Keratinocyte (primary cell): ENCODE data around the gene SLC12A8. TPM values are rescaled to one million over a fixed set of nuclear protein-coding genes. Genes with fewer than 3 reads are reported as not detected.

Source experiments
- DNase-seq: peaks from one replicate; pipeline ENCODE4 v3.0.0-alpha.2; 2011; ENCODE audit warnings: low read depth, missing footprints, low spot score
- FAIRE-seq: peaks from 2 replicates; lab custom pipeline; 2011; peaks lifted over from hg19 to GRCh38; lab: Jason Lieb, UNC
- H2AFZ ChIP-seq: 2 replicates; pipeline ENCODE4 v1.6.0; 2012; ENCODE audit warnings: low read length, control low read depth, inconsistent platforms; ENCODE audit not compliant: control insufficient read depth
- H3K27ac ChIP-seq: 2 replicates; pipeline ENCODE4 v1.5.1; 2011; ENCODE audit warnings: low read length; ENCODE audit not compliant: control insufficient read depth, insufficient read depth
- H3K27me3 ChIP-seq: 3 replicates; pipeline ENCODE4 v1.6.0; 2011; ENCODE audit warnings: low read length; ENCODE audit not compliant: control insufficient read depth, insufficient read depth; ENCODE audit errors: extremely low read depth
- H3K36me3 ChIP-seq, 2 experiments: 2 replicates in 1 of 2; 3 replicates in 1 of 2; pipeline ENCODE4 v1.5.1; 2011; ENCODE audit warnings: low read length in 2 of 2, mild to moderate bottlenecking in 1 of 2; ENCODE audit not compliant: control insufficient read depth in 2 of 2, insufficient read depth in 2 of 2; ENCODE audit errors: extremely low read depth in 1 of 2
- H3K4me1 ChIP-seq: 3 replicates; pipeline ENCODE4 v1.5.1; 2011; ENCODE audit warnings: low read length; ENCODE audit not compliant: control insufficient read depth, insufficient read depth; ENCODE audit errors: extremely low read depth
- H3K4me2 ChIP-seq: 3 replicates; pipeline ENCODE4 v1.6.0; 2011; ENCODE audit warnings: low read depth, low read length; ENCODE audit not compliant: control insufficient read depth, insufficient read depth; ENCODE audit errors: extremely low read depth
- H3K4me3 ChIP-seq, 3 experiments: fragments of 200-600 bp in 1 of 3; sonication (generic) in 1 of 3; 2 replicates in 2 of 3; 3 replicates in 1 of 3; pipeline ENCODE4 v1.5.1; 2011 to 2016; ENCODE audit warnings: low read length in 3 of 3, mild to moderate bottlenecking in 3 of 3, control low read depth in 2 of 3, inconsistent platforms in 1 of 3, low read depth in 1 of 3, mixed read lengths in 1 of 3, mixed run types in 1 of 3, moderate library complexity in 1 of 3; ENCODE audit not compliant: control insufficient read depth in 2 of 3, insufficient read depth in 2 of 3; ENCODE audit errors: extremely low read depth in 1 of 3
- H3K79me2 ChIP-seq: 2 replicates; pipeline ENCODE4 v1.6.0; 2012; ENCODE audit warnings: low read length; ENCODE audit not compliant: control insufficient read depth, insufficient read depth
- H3K9ac ChIP-seq: 3 replicates; pipeline ENCODE4 v1.6.0; 2011; ENCODE audit warnings: low read length; ENCODE audit not compliant: control insufficient read depth, insufficient read depth; ENCODE audit errors: extremely low read depth
- H3K9me1 ChIP-seq: 3 replicates; pipeline ENCODE4 v1.6.0; 2011; ENCODE audit warnings: low read length; ENCODE audit not compliant: control insufficient read depth, insufficient read depth; ENCODE audit errors: extremely low read depth
- H3K9me3 ChIP-seq: 2 replicates; pipeline ENCODE4 v1.5.1; 2012; ENCODE audit warnings: low read depth, low read length; ENCODE audit not compliant: control insufficient read depth
- H4K20me1 ChIP-seq: 3 replicates; pipeline ENCODE4 v1.6.0; 2011; ENCODE audit warnings: low read length; ENCODE audit not compliant: control insufficient read depth, insufficient read depth; ENCODE audit errors: extremely low read depth
- CTCF ChIP-seq, 3 experiments: IDR thresholded peaks in 1 of 3; conservative IDR thresholded peaks in 1 of 3; optimal IDR thresholded peaks in 1 of 3; 2 replicates in 2 of 3; 3 replicates in 1 of 3; pipeline versions ENCODE3 to v1.5.1; 2011; ENCODE audit warnings: low read length in 3 of 3, mild to moderate bottlenecking in 3 of 3, moderate library complexity in 2 of 3, control low read depth in 1 of 3, inconsistent platforms in 1 of 3; ENCODE audit not compliant: insufficient read depth in 2 of 3; ENCODE audit errors: extremely low read depth in 1 of 3
- EZH2 ChIP-seq: IDR thresholded peaks from one replicate; pipeline ENCODE4 v1.6.1; 2012; ENCODE audit warnings: inconsistent platforms, mild to moderate bottlenecking, low read length, moderate library complexity
- dilution Hi-C: fragments of 300-500 bp; cut with MboI; formaldehyde crosslinking; loops from one replicate; pipeline ENCODE4 v1.7.0; 2020; ENCODE audit warnings: low sequenced_read_pairs; ENCODE audit not compliant: extremely low pct_ligation_motif_present
- polyA plus RNA-seq, 5 experiments: library from polyadenylated mRNA; depleted of rRNA in 3 of 5; stranded (reverse) in 3 of 5; stranded (forward) in 1 of 5; unstranded in 1 of 5; fragments of >200 nt; gene quantifications; 1 replicate in 1 of 5; 2 replicates in 3 of 5; 3 replicates in 1 of 5; pipeline versions ENCODE4 v1.2.1 to v1.2.3, GENCODE V29; 2011 to 2012; ENCODE audit warnings: missing spikeins in 2 of 5, low read depth in 1 of 5, low replicate concordance in 1 of 5

The SLC12A8 gene
- polyA plus RNA-seq, 1 donor (not counting 4 experiments of a cell fraction or from before 2014, with no cell fraction given) = 6.9 TPM

DNA sequence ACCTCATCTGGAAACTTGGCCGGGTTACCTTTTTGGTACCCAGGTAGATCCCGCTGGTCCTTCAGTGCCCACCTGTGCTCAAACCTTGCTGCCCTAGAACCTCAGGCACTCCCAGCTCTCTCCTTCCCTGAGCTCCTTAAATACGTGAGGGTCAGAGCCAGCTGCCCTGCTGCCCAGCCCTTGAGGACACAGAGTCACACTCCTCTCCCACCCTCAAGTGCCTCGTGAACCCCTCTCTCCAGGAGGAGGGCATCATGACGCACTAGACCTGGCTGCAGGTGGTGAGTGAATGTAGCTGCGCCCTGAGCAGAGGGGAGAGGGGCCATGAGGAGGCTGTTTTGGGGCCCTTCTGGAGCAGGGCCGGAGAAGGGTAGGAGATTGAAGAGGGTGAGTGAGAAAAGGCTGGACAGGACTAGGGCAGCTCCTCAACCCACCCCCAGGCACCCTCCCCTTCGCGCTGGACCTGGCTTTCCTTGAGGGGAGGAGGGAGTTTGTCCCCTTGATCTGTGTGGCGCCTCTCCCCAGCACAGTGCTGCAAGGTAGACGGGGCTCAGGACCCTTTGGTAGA lies 941 bp downstream of the SLC12A8 start:
- Histone ChIP-seq H3K4me3 (peak overlapping the region; percentile 67 to 78 (median 76)), H3K9ac (peak overlapping the region; percentile 83), H3K27me3 (no peaks in the 10 kb centered on the region), H3K9me1 (no peaks in the 10 kb centered on the region), H3K79me2 (no peaks in the 10 kb centered on the region), H4K20me1 (no peaks in the 10 kb centered on the region), H3K9me3 (no peaks in the 10 kb centered on the region), H3K4me2 (peak overlapping the region; percentile 85), H2AFZ (peak overlapping the region; percentile 96), H3K36me3 (peaks cover 0 to 6% of the 10 kb centered on the region in 2 experiments), H3K4me1 (peaks cover 13% of the 10 kb centered on the region), H3K27ac (no peak overlapping the region)
- TF ChIP-seq EZH2 (no peak), CTCF (optimal IDR thresholded peaks at IDR 0.05 in 1 of 3, IDR thresholded peaks at IDR 0.05 in 1 of 3, conservative IDR thresholded peaks at IDR 0.05 in 1 of 3; ENCODE audit: extremely low read depth in 1 of 3, insufficient read depth in 2 of 3, low read length in 3 of 3) (no peak)
- no peak for FAIRE-seq
- dilution Hi-C loops = no loop called here
- DNase-seq = no peak

- no peak overlapping the region for H3K9ac ChIP-seq
- no peaks in the 10 kb centered on the region for H3K9me1 ChIP-seq
- DNase-seq = no peak
- peaks cover 0 to 6% of the 10 kb centered on the region in 2 experiments for H3K36me3 ChIP-seq
- H2AFZ ChIP-seq = no peak overlapping the region
- H3K27ac ChIP-seq = no peak overlapping the region
- H3K4me3 ChIP-seq = no peak overlapping the region
- H3K79me2 ChIP-seq = no peaks in the 10 kb centered on the region
- H3K4me2 ChIP-seq = no peak overlapping the region
- dilution Hi-C loops = no loop called here
- no peaks in the 10 kb centered on the region for H3K27me3 ChIP-seq
- H3K4me1 ChIP-seq = peaks cover 12% of the 10 kb centered on the region
- FAIRE-seq = peak; percentile 36
- no peaks in the 10 kb centered on the region for H4K20me1 ChIP-seq
- TF ChIP-seq CTCF (optimal IDR thresholded peaks at IDR 0.05 in 1 of 3, IDR thresholded peaks at IDR 0.05 in 1 of 3, conservative IDR thresholded peaks at IDR 0.05 in 1 of 3; ENCODE audit: extremely low read depth in 1 of 3, insufficient read depth in 2 of 3, low read length in 3 of 3) = no peak
- no peak for TF ChIP-seq EZH2
- no peaks in the 10 kb centered on the region for H3K9me3 ChIP-seq
Observed at GRCh38 chr3:125207949-125208568, 4.5 kb downstream of the SLC12A8 start.
